ENCODE measurements around the gene GRM4.

The GRM4 gene

DNA sequence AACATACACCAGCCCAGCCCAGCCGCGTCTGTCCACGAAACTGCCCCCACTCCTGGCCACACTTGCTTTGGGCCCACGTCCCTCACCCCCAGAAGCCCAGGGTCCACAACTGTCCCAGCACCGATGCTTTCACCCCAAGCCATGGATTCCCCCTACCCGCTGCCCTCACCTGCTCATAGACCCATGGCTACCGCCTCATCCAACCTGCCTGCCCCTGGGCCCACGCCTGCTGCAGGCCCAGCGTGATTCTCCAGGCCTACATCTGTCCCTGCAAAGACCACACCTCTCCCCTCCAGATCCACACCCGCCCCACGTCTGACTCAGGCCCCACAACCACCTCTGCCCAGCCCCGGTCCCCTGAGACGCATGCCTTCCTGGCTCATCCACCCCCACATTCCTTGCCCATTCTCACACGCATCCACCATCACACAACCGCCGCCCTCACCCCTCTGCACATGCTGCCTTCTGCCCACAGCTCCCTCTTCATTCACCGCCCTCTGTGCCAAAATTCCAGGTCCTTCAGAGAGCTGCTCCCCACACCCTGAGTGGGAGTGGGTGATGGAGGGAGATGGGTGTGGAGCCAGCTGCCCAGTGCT lies 86.7 kb downstream of the GRM4 start:
- Histone ChIP-seq H3F3A (ENCODE audit: insufficient read depth, low read length) (no peaks in the 10 kb centered on the region), H3K9me3 (replicated peaks; ENCODE audit: insufficient read depth, low read length) (no peaks in the 10 kb centered on the region), H3K27me3 (replicated peaks; ENCODE audit: insufficient read depth, low read length) (peaks cover 77% of the 10 kb centered on the region), H3K9me2 (replicated peaks; ENCODE audit: insufficient read depth, low read length) (no peaks in the 10 kb centered on the region), H3K4me1 (ENCODE audit: low read length) (0 out of 2 replicates have a peak, but pooled peaks cover 6% of the 10 kb centered on the region), H3K27ac (ENCODE audit: low read length) (no peak overlapping the region), H3K36me3 (replicated peaks; ENCODE audit: insufficient read depth, low read length) (no peaks in the 10 kb centered on the region), H4K20me1 (ENCODE audit: insufficient read depth, low read length) (no peaks in the 10 kb centered on the region), H3K4me3 (ENCODE audit: low read length) (no peak overlapping the region), H2AFZ (ENCODE audit: low read length) (no peak overlapping the region), H3K4me2 (ENCODE audit: low read depth, low read length) (no peak overlapping the region), H3K79me2 (ENCODE audit: low read length) (no peaks in the 10 kb centered on the region), H3K9ac (ENCODE audit: low read length) (no peak overlapping the region)
- DNase-seq = no peak
- TF ChIP-seq EZH2 (optimal IDR thresholded peaks at IDR 0.05; ENCODE audit: low read depth, low read length) = no peak
- no peak for TF ChIP-seq EZH2phosphoT487 (IDR thresholded peaks at IDR 0.05; ENCODE audit: low read length)
- TF ChIP-seq, protein P1, sequence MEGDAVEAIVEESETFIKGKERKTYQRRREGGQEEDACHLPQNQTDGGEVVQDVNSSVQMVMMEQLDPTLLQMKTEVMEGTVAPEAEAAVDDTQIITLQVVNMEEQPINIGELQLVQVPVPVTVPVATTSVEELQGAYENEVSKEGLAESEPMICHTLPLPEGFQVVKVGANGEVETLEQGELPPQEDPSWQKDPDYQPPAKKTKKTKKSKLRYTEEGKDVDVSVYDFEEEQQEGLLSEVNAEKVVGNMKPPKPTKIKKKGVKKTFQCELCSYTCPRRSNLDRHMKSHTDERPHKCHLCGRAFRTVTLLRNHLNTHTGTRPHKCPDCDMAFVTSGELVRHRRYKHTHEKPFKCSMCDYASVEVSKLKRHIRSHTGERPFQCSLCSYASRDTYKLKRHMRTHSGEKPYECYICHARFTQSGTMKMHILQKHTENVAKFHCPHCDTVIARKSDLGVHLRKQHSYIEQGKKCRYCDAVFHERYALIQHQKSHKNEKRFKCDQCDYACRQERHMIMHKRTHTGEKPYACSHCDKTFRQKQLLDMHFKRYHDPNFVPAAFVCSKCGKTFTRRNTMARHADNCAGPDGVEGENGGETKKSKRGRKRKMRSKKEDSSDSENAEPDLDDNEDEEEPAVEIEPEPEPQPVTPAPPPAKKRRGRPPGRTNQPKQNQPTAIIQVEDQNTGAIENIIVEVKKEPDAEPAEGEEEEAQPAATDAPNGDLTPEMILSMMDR (IDR thresholded peaks at IDR 0.05; ENCODE audit: low read length) = no peak

DNA sequence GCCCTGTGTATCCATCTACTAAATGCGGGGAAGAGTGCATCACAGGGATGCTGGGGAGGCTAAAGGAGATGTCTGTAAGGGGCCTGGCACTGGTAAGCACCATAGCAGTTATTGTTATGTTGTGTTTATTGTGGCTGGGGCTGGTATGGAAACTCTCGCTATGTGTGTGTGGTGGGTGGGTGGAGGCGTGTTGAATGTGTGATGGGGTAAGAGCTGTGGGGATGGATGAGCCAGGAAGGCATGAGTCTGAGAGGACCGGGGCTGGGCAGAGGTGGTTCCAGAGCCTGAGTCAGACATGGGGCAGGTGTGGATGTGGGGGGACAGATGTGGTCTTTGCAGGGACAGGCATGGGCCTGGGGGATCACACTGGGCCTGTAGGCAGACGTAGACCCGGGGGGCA lies 88.1 kb downstream of the GRM4 start:
- Histone ChIP-seq H3K9me3 (replicated peaks; ENCODE audit: insufficient read depth, low read length) (no peaks in the 10 kb centered on the region), H3K27ac (ENCODE audit: low read length) (no peak overlapping the region), H3K36me3 (replicated peaks; ENCODE audit: insufficient read depth, low read length) (no peaks in the 10 kb centered on the region), H3K4me2 (ENCODE audit: low read depth, low read length) (no peak overlapping the region), H3F3A (ENCODE audit: insufficient read depth, low read length) (no peaks in the 10 kb centered on the region), H3K27me3 (replicated peaks; ENCODE audit: insufficient read depth, low read length) (peaks cover 67% of the 10 kb centered on the region), H3K4me3 (ENCODE audit: low read length) (no peak overlapping the region), H2AFZ (ENCODE audit: low read length) (no peak overlapping the region), H3K4me1 (ENCODE audit: low read length) (0 out of 2 replicates have a peak, but pooled peaks cover 6% of the 10 kb centered on the region), H3K9me2 (replicated peaks; ENCODE audit: insufficient read depth, low read length) (no peaks in the 10 kb centered on the region), H3K79me2 (ENCODE audit: low read length) (no peaks in the 10 kb centered on the region), H4K20me1 (ENCODE audit: insufficient read depth, low read length) (no peaks in the 10 kb centered on the region), H3K9ac (ENCODE audit: low read length) (no peak overlapping the region)
- TF ChIP-seq, protein P1 (IDR thresholded peaks at IDR 0.05; ENCODE audit: low read length) = no peak
- TF ChIP-seq EZH2 (optimal IDR thresholded peaks at IDR 0.05; ENCODE audit: low read depth, low read length) = no peak
- TF ChIP-seq EZH2phosphoT487 (IDR thresholded peaks at IDR 0.05; ENCODE audit: low read length) = no peak
- no peak for DNase-seq

DNA sequence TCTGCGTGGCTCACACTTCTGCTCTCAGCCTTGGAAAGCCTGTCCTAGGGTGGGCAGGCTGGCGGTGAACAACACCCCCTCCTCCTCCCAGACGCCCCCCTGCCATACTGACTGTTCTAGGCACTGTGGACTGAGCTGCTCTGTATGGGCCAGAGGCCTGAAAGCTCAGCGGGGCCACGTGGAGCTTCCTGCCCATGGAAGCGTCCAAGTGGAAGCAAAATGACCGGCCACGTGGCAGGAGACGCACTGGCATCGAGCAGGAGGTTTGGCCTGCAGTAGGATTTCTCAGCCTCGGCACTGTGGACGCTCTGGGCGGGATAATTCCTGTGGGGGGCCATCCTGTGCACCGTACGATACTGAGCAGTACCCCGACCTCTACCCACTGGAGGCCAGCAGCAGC lies 88.7 kb downstream of the GRM4 start:
- Histone ChIP-seq H3F3A (ENCODE audit: insufficient read depth, low read length) (no peaks in the 10 kb centered on the region), H3K9me2 (replicated peaks; ENCODE audit: insufficient read depth, low read length) (no peaks in the 10 kb centered on the region), H3K4me2 (ENCODE audit: low read depth, low read length) (no peak overlapping the region), H3K9ac (ENCODE audit: low read length) (no peak overlapping the region), H2AFZ (ENCODE audit: low read length) (no peak overlapping the region), H3K27ac (ENCODE audit: low read length) (no peak overlapping the region), H3K4me3 (ENCODE audit: low read length) (no peak overlapping the region), H3K27me3 (replicated peaks; ENCODE audit: insufficient read depth, low read length) (peaks cover 67% of the 10 kb centered on the region), H3K79me2 (ENCODE audit: low read length) (no peaks in the 10 kb centered on the region), H3K9me3 (replicated peaks; ENCODE audit: insufficient read depth, low read length) (no peaks in the 10 kb centered on the region), H3K36me3 (replicated peaks; ENCODE audit: insufficient read depth, low read length) (no peaks in the 10 kb centered on the region), H4K20me1 (ENCODE audit: insufficient read depth, low read length) (no peaks in the 10 kb centered on the region), H3K4me1 (ENCODE audit: low read length) (0 out of 2 replicates have a peak, but pooled peaks cover 6% of the 10 kb centered on the region)
- TF ChIP-seq EZH2phosphoT487 (IDR thresholded peaks at IDR 0.05; ENCODE audit: low read length) (no peak), EZH2 (optimal IDR thresholded peaks at IDR 0.05; ENCODE audit: low read depth, low read length) (no peak)
- TF ChIP-seq, protein P1 (IDR thresholded peaks at IDR 0.05; ENCODE audit: low read length) = no peak
- no peak for DNase-seq
